Adrenal gland (tissue), 12 donors: Measurements from ENCODE around the gene PCYT2. TPM values are rescaled to one million over a fixed set of nuclear protein-coding genes. Genes with fewer than 3 reads are reported as not detected.

Source experiments
- DNase-seq, 7 donors: peaks; one replicate each; pipeline ENCODE4 v3.0.0-alpha.2; 2019 to 2020
- H3K27ac ChIP-seq, 5 donors: fragments of 200-600 bp; sonication (generic) in 4 of 5; 1 replicate in 3 of 5; 2 replicates in 2 of 5; pipeline versions ENCODE4 v1.5.1 to v1.8.0; 2016 to 2020; ENCODE audit warnings: mild to moderate bottlenecking in 1 of 5
- H3K27me3 ChIP-seq: fragments of 200-600 bp; 2 replicates; pipeline ENCODE4 v1.8.0; 2021
- H3K36me3 ChIP-seq, 2 donors: fragments of 200-600 bp; replicated peaks in 1 of 2; 1 replicate in 1 of 2; 2 replicates in 1 of 2; pipeline versions ENCODE4 v1.5.1 to v1.8.0; 2018 to 2022
- H3K4me1 ChIP-seq, 2 donors: fragments of 200-600 bp; replicated peaks in 1 of 2; 1 replicate in 1 of 2; 2 replicates in 1 of 2; pipeline versions ENCODE4 v1.5.1 to v1.8.0; 2018 to 2021
- H3K4me3 ChIP-seq, 4 donors: fragments of 200-600 bp; sonication (generic) in 3 of 4; one replicate each; pipeline ENCODE4 v1.5.1; 2016 to 2018
- H3K9me3 ChIP-seq, 3 donors: fragments of 200-600 bp; sonication (generic) in 1 of 3; replicated peaks in 1 of 3; 1 replicate in 2 of 3; 2 replicates in 1 of 3; pipeline versions ENCODE4 v1.5.1 to v1.8.0; 2016 to 2021
- CTCF ChIP-seq, 6 experiments: fragments of 450-650 bp in 4 of 6; fragments of 200-600 bp in 2 of 6; sonication (generic) in 1 of 6; IDR thresholded peaks; 1 replicate in 5 of 6; 2 replicates in 1 of 6; pipeline versions ENCODE4 v1.5.1 to v1.8.0; 2016 to 2021; ENCODE audit warnings: antibody characterized with exemption in 6 of 6, mild to moderate bottlenecking in 2 of 6, moderate library complexity in 1 of 6
- POLR2A ChIP-seq, 2 donors: fragments of 450-650 bp; IDR thresholded peaks; one replicate each; pipeline ENCODE4 v1.6.1; 2017; ENCODE audit warnings: antibody characterized with exemption in 2 of 2, mild to moderate bottlenecking in 2 of 2, moderate library complexity in 1 of 2
- WGBS, 4 donors: extraction: QIAGEN DNeasy Blood & Tissue Kit in 2 of 4; methylation state at CpG; one replicate each; pipeline versions ENCODE4 v1.1.5 to v1.1.7; 2013 to 2017; 5-methylcytosine and 5-hydroxymethylcytosine counted together
- intact Hi-C, 2 donors: fragments of 100-400 bp; cut with DNase I; formaldehyde crosslinking; loops; one replicate each; pipeline versions ENCODE4 v1.14.1 to v1.15.0; 2022 to 2023
- polyA plus RNA-seq, 3 donors: library from polyadenylated mRNA; stranded (reverse); fragments of 200-250 nt in 2 of 3; fragments of 350-450 nt in 1 of 3; fragmentation: Illumina TruSeq in 1 of 3; extraction: RNeasy Lipid Tissue Mini Kit (QIAGEN cat#74804) in 1 of 3; gene quantifications; one replicate each; pipeline ENCODE4 v1.2.3, GENCODE V29; 2013 to 2014
- total RNA-seq, 9 donors: library from RNA; depleted of rRNA in 4 of 9; stranded (reverse); fragments of >200 nt in 4 of 9; fragments of 120-200 nt in 1 of 9; fragmentation: NEBNext Ultra II Directional in 1 of 9; extraction: Animal tissue kit (Norgen Biotek cat#: 25700) in 1 of 9; gene quantifications; one replicate each; pipeline versions ENCODE4 v1.1.0 to v1.2.4, GENCODE V29; 2013 to 2023
- donor health status: healthy with polysubstance abuse.
- donor health status: Bipolar disorder and iron deficiency.
- donor health status: DM: yes; HTN: yes; CAD: no.
- donor health status: DM: no; HTN: no; CAD: no.
- donor health status: DM: no; HTN: no; CAD: no.
- donor health status: DM: yes; HTN: yes; CAD: no.

Gene PCYT2
- total and polyA plus RNA-seq, 12 donors: 19.8 to 41.2 (median 30.2) TPM

DNA sequence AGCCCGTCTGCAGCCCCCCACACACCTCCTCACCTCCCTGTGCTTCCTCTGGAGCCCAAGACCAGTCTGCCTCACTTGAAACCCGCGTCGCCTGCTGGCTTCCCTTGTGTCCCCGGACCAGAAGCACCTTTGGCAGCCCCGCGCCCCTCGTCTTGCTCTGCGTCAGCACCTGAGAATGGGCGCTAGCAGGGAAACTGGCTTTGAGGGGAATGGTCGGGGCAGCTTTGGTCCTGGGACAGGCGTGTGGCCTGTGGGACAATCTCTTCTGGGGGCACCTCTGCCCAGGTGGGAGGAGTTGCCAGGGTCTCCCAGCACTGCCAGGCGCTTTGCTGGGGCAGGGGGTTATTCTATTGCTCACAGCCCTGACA is 20.0 kb upstream of the PCYT2 start:
- intact Hi-C loops: no loop called here
- no peak for TF ChIP-seq CTCF (IDR thresholded peaks at IDR 0.05)
- Histone ChIP-seq H3K27me3 (no peaks in the 10 kb centered on the region), H3K36me3 (no peaks in the 10 kb centered on the region), H3K27ac (no peak overlapping the region), H3K4me3 (no peak overlapping the region), H3K9me3 (no peaks in the 10 kb centered on the region), H3K4me1 (peaks cover 9% of the 10 kb centered on the region in 2 donors)
- DNase-seq: no peak
- 69 to 95% (median 75%) methylated on average over 7 to 13 of the region's 13 CpGs for WGBS, 4 donors

GRCh38 chr17:81930142-81931125 is 19.2 kb upstream of the PCYT2 start:
- DNase-seq: no peak
- H3K9me3 ChIP-seq: no peaks in the 10 kb centered on the region
- H3K27me3 ChIP-seq: no peaks in the 10 kb centered on the region
- H3K36me3 ChIP-seq: no peaks in the 10 kb centered on the region
- TF ChIP-seq CTCF (IDR thresholded peaks at IDR 0.05) (no peak), POLR2A (IDR thresholded peaks at IDR 0.05) (no peak)
- intact Hi-C loops: no loop called here
- peaks cover 13 to 15% of the 10 kb centered on the region in 2 donors for H3K4me1 ChIP-seq
- H3K27ac ChIP-seq: no peak overlapping the region
- H3K4me3 ChIP-seq: no peak overlapping the region
- WGBS, 4 donors: 65 to 79% (median 70%) methylated on average over 18 to 20 of the region's 20 CpGs

GRCh38 chr17:81929253-81930141 is 18.3 kb upstream of the PCYT2 start:
- DNase-seq: no peak
- WGBS, 4 donors: 91 to 95% (median 91%) methylated on average over 8 to 31 of the region's 31 CpGs
- Histone ChIP-seq H3K4me1 (peaks cover 18 to 22% of the 10 kb centered on the region in 2 donors), H3K9me3 (no peaks in the 10 kb centered on the region), H3K27ac (no peak overlapping the region), H3K27me3 (no peaks in the 10 kb centered on the region), H3K36me3 (no peaks in the 10 kb centered on the region), H3K4me3 (no peak overlapping the region)
- intact Hi-C loops: no loop called here
- TF ChIP-seq CTCF (IDR thresholded peaks at IDR 0.05): no peak
- no peak for TF ChIP-seq POLR2A (IDR thresholded peaks at IDR 0.05)
